GM23338 (cell line): ENCODE data around the gene COL1A1. TPM values are rescaled to one million over a fixed set of nuclear protein-coding genes. Genes with fewer than 3 reads are reported as not detected.

Source experiments
- ATAC-seq: fragments of 200-7000 bp; cut with Tn5 transposase; 3 replicates; pipeline ENCODE4 v1.9.1; 2020
- DNase-seq: peaks from one replicate; pipeline ENCODE4 v3.0.0-alpha.2; 2015; ENCODE audit warnings: low spot score
- H2AFZ ChIP-seq: fragments of 200-600 bp; sonication (generic); 2 replicates; pipeline ENCODE4 v1.8.0; 2016; ENCODE audit warnings: antibody characterized with exemption, mild to moderate bottlenecking, moderate library complexity
- H3F3A ChIP-seq: fragments of 200-600 bp; sonication (generic); replicated peaks from 2 replicates; pipeline ENCODE4 v1.8.0; 2017; ENCODE audit warnings: antibody characterized with exemption, mixed run types, low read depth
- H3K27ac ChIP-seq: fragments of 200-600 bp; sonication (generic); 2 replicates; pipeline ENCODE4 v1.6.1; 2016; ENCODE audit warnings: low read depth
- H3K27me3 ChIP-seq: fragments of 200-600 bp; sonication (generic); 2 replicates; pipeline ENCODE4 v1.8.0; 2016; ENCODE audit warnings: mild to moderate bottlenecking, mixed run types, moderate library complexity; ENCODE audit not compliant: insufficient read depth
- H3K36me3 ChIP-seq: fragments of 200-600 bp; sonication (generic); 2 replicates; pipeline ENCODE4 v1.8.0; 2016; ENCODE audit warnings: mild to moderate bottlenecking; ENCODE audit not compliant: insufficient read depth
- H3K4me1 ChIP-seq: fragments of 200-600 bp; sonication (generic); 2 replicates; pipeline ENCODE4 v1.8.0; 2016; ENCODE audit warnings: mild to moderate bottlenecking, moderate library complexity; ENCODE audit not compliant: insufficient read depth
- H3K4me2 ChIP-seq: fragments of 200-600 bp; sonication (generic); 2 replicates; pipeline ENCODE4 v1.7.1; 2017; ENCODE audit warnings: mixed run types
- H3K4me3 ChIP-seq: fragments of 200-600 bp; sonication (generic); 2 replicates; pipeline ENCODE4 v1.6.1; 2016; ENCODE audit warnings: mixed run types
- H3K79me2 ChIP-seq: fragments of 200-600 bp; sonication (generic); replicated peaks from 2 replicates; pipeline ENCODE4 v1.8.0; 2017; ENCODE audit warnings: mild to moderate bottlenecking; ENCODE audit not compliant: insufficient read depth
- H3K9me2 ChIP-seq: fragments of 200-600 bp; sonication (generic); 2 replicates; pipeline ENCODE4 v1.8.0; 2017; ENCODE audit not compliant: insufficient read depth
- H4K20me1 ChIP-seq: fragments of 200-600 bp; sonication (generic); replicated peaks from 2 replicates; pipeline ENCODE4 v1.8.0; 2017; ENCODE audit warnings: mild to moderate bottlenecking; ENCODE audit not compliant: insufficient read depth
- H3K27ac Mint-ChIP-seq: 2 replicates; pipeline ENCODE4 v1.8.0; 2020; ENCODE audit warnings: inconsistent platforms, mild to moderate bottlenecking, moderate library complexity, mixed read lengths
- H3K27me3 Mint-ChIP-seq: 3 replicates; pipeline ENCODE4 v1.8.0; 2022; ENCODE audit warnings: low read depth, mild to moderate bottlenecking, moderate library complexity, mixed read lengths, inconsistent platforms; ENCODE audit not compliant: insufficient read depth, poor library complexity
- H3K36me3 Mint-ChIP-seq: 3 replicates; pipeline ENCODE4 v1.8.0; 2021; ENCODE audit warnings: low read depth, mild to moderate bottlenecking, inconsistent platforms, moderate library complexity, mixed read lengths
- H3K4me1 Mint-ChIP-seq: 3 replicates; pipeline ENCODE4 v1.8.0; 2020; ENCODE audit warnings: mild to moderate bottlenecking, inconsistent platforms, mixed read lengths
- H3K4me3 Mint-ChIP-seq: 3 replicates; pipeline ENCODE4 v1.8.0; 2021; ENCODE audit warnings: moderate library complexity, mild to moderate bottlenecking, inconsistent platforms, mixed read lengths
- H3K9me3 Mint-ChIP-seq: 3 replicates; pipeline ENCODE4 v1.8.0; 2020; ENCODE audit warnings: moderate library complexity, mild to moderate bottlenecking, inconsistent platforms, mixed read lengths
- JUNB ChIP-seq: IDR thresholded peaks from one replicate; pipeline ENCODE4 v1.6.1; 2016; ENCODE audit warnings: antibody characterized with exemption; ENCODE audit not compliant: unreplicated experiment
- NANOG ChIP-seq: IDR thresholded peaks from 2 replicates; pipeline ENCODE4 v1.6.1; 2016; ENCODE audit warnings: antibody characterized with exemption, borderline replicate concordance
- POLR2AphosphoS5 ChIP-seq: IDR thresholded peaks from 2 replicates; pipeline ENCODE4 v1.6.1; 2016; ENCODE audit warnings: antibody characterized with exemption, low read depth
- STAT1 ChIP-seq: IDR thresholded peaks from one replicate; pipeline ENCODE4 v1.6.1; 2016; ENCODE audit warnings: antibody characterized with exemption; ENCODE audit not compliant: unreplicated experiment
- ZNF114 ChIP-seq: fragments of 250-450 bp; sonication (Bioruptor Pico); IDR thresholded peaks from 2 replicates; pipeline ENCODE4 v1.5.0; 2020; ENCODE audit warnings: mild to moderate bottlenecking, moderate library complexity
- ZNF331 ChIP-seq: fragments of 250-450 bp; sonication (Bioruptor Pico); IDR thresholded peaks from 2 replicates; pipeline ENCODE4 v1.5.0; 2020; ENCODE audit warnings: low read depth, mild to moderate bottlenecking, moderate library complexity
- ZNF462 ChIP-seq: fragments of 250-450 bp; sonication (Bioruptor Pico); IDR thresholded peaks from 2 replicates; pipeline ENCODE4 v1.5.0; 2020; ENCODE audit warnings: mild to moderate bottlenecking, moderate library complexity
- polyA plus RNA-seq: library from polyadenylated mRNA; unstranded; fragments of >200 nt; fragmentation: Nextera tagmentation; extraction: Ambion mirVana; gene quantifications from 2 replicates; pipeline ENCODE4 v1.2.1, GENCODE V29; 2016
- total RNA-seq: library from RNA; depleted of rRNA; stranded (reverse); fragments of >200 nt; shearing (Covaris generic); gene quantifications from 2 replicates; pipeline ENCODE4 v1.2.3, GENCODE V29; 2014

The COL1A1 gene
- total and polyA plus RNA-seq, 2 experiments from 2014 or later: 21.2 to 34.3 TPM

- TF ChIP-seq ZNF462 (CRISPR knock-in tag): no peak
- no peak for TF ChIP-seq STAT1
- no peak for TF ChIP-seq POLR2AphosphoS5
- no peak for TF ChIP-seq JUNB
Observed at GRCh38 chr17:50185631-50186471, 15.6 kb downstream of the COL1A1 start (continued).

- H3K36me3 Mint-ChIP-seq: peaks cover 23% of the 10 kb centered on the region
Observed at GRCh38 chr17:50184611-50185398, 16.6 kb downstream of the COL1A1 start.

More at GRCh38 chr17:50184611-50185398, 16.6 kb downstream of the COL1A1 start:
- Histone ChIP-seq H3K4me1 (peaks cover 27% of the 10 kb centered on the region), H3K9me2 (no peaks in the 10 kb centered on the region), H3K4me2 (no peak overlapping the region), H3K79me2 (no peaks in the 10 kb centered on the region), H3K27ac (no peak overlapping the region), H4K20me1 (no peaks in the 10 kb centered on the region), H3K27me3 (no peaks in the 10 kb centered on the region), H3K36me3 (no peaks in the 10 kb centered on the region), H2AFZ (no peak overlapping the region), H3F3A (no peaks in the 10 kb centered on the region), H3K4me3 (no peak overlapping the region)
- TF ChIP-seq ZNF331 (CRISPR knock-in tag) (no peak), NANOG (no peak), ZNF114 (no peak), JUNB (no peak)
- Mint-ChIP-seq H3K4me1 (peaks cover 32% of the 10 kb centered on the region), H3K27ac (peak overlapping the region; percentile 60; the same call in 1 of the 2 replicates), H3K27me3 (peaks cover 20% of the 10 kb centered on the region), H3K9me3 (no peaks in the 10 kb centered on the region), H3K4me3 (no peak overlapping the region)
- ATAC-seq (peak; percentile 25; the same call in 2 of the 3 replicates), DNase-seq (peak; percentile 38)
